ENCODE measurements around the gene TBC1D22A. TPM values are rescaled to one million over a fixed set of nuclear protein-coding genes. Genes with fewer than 3 reads are reported as not detected.

Gene TBC1D22A
- total RNA-seq, 1 donor from 2014 or later: 6.8 TPM

GRCh38 chr22:47050401-47051051 is 288.1 kb downstream of the TBC1D22A start:
- no peak overlapping the region for H3K9ac ChIP-seq (ENCODE audit: low read depth in 1 of 3, low read length in 3 of 3)
- no peak overlapping the region for H3K27ac ChIP-seq (ENCODE audit: low read depth, low read length)
- no peaks in the 10 kb centered on the region for H3K27me3 ChIP-seq (ENCODE audit: control insufficient read depth in 3 of 3, insufficient read depth in 3 of 3, low read length in 3 of 3)
- peaks cover 0 to 2% (median 2%) of the 10 kb centered on the region in 3 donors for H3K36me3 ChIP-seq (ENCODE audit: control insufficient read depth in 3 of 3, insufficient read depth in 3 of 3, low read length in 3 of 3)
- H3K4me1 ChIP-seq (ENCODE audit: control insufficient read depth in 3 of 3, insufficient read depth in 3 of 3, low read length in 3 of 3): no peaks in the 10 kb centered on the region
- no peaks in the 10 kb centered on the region for H3K9me3 ChIP-seq (ENCODE audit: control insufficient read depth in 3 of 3, low read length in 3 of 3)
- H3K4me3 ChIP-seq (ENCODE audit: low read length in 3 of 3): no peak overlapping the region

- H3K9me3 ChIP-seq (ENCODE audit: control insufficient read depth in 3 of 3, low read length in 3 of 3): no peaks in the 10 kb centered on the region
- no peaks in the 10 kb centered on the region for H3K27me3 ChIP-seq (ENCODE audit: control insufficient read depth in 3 of 3, insufficient read depth in 3 of 3, low read length in 3 of 3)
- peaks cover 0 to 2% (median 2%) of the 10 kb centered on the region in 3 donors for H3K36me3 ChIP-seq (ENCODE audit: control insufficient read depth in 3 of 3, insufficient read depth in 3 of 3, low read length in 3 of 3)
- no peak overlapping the region for H3K4me3 ChIP-seq (ENCODE audit: low read length in 3 of 3)
- H3K9ac ChIP-seq (ENCODE audit: low read depth in 1 of 3, low read length in 3 of 3): no peak overlapping the region
- no peaks in the 10 kb centered on the region for H3K4me1 ChIP-seq (ENCODE audit: control insufficient read depth in 3 of 3, insufficient read depth in 3 of 3, low read length in 3 of 3)
- H3K27ac ChIP-seq (ENCODE audit: low read depth, low read length): no peak overlapping the region
Measured at GRCh38 chr22:47051441-47052071, 289.1 kb downstream of the TBC1D22A start.

DNA sequence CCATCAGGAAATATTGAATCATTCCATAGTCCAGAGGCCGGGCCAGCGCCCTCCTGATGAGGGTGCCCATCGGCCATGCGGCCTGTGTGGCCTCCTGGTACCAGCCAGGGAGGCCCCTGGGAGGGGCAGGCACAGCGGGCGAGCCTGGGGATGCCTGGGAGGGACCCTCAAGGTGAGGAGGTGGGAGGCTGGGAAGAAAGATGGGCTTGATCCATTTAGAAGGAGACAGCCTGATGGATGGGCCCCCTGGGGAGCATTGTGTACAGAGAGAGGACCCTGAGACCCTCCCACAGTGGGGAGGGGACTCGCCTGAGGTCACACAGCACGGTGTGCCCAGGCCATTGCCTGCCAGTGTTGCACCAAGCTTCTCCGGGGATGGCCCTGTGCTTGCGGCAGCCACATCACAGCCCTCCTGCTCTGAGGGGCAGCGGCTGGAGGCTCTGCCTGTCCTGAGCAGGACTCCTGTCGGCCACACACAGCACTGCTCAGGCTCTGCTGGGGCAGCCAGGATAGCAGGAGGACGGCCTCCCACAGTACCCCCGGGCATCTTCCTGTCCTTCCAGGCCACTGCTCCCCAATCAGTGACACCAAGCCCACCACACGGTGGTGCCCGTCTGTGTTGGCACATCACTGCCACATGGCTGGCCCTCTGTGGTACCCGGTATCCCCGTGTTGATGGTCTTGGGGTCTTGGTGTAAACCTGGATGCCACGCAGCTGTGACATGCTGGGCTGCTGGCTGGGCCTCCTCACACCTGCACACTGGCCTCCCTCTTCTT is 290.0 kb downstream of the TBC1D22A start:
- Histone ChIP-seq H3K9me3 (ENCODE audit: control insufficient read depth in 3 of 3, low read length in 3 of 3) (no peaks in the 10 kb centered on the region), H3K4me1 (ENCODE audit: control insufficient read depth in 3 of 3, insufficient read depth in 3 of 3, low read length in 3 of 3) (no peaks in the 10 kb centered on the region), H3K36me3 (ENCODE audit: control insufficient read depth in 3 of 3, insufficient read depth in 3 of 3, low read length in 3 of 3) (peaks cover 0 to 3% (median 2%) of the 10 kb centered on the region in 3 donors), H3K27ac (ENCODE audit: low read depth, low read length) (no peak overlapping the region), H3K4me3 (ENCODE audit: low read length in 3 of 3) (no peak overlapping the region), H3K27me3 (ENCODE audit: control insufficient read depth in 3 of 3, insufficient read depth in 3 of 3, low read length in 3 of 3) (no peaks in the 10 kb centered on the region), H3K9ac (ENCODE audit: low read depth in 1 of 3, low read length in 3 of 3) (no peak overlapping the region)

- no peaks in the 10 kb centered on the region for H3K9me3 ChIP-seq (ENCODE audit: control insufficient read depth in 3 of 3, low read length in 3 of 3)
- H3K9ac ChIP-seq (ENCODE audit: low read depth in 1 of 3, low read length in 3 of 3): no peak overlapping the region
- H3K27me3 ChIP-seq (ENCODE audit: control insufficient read depth in 3 of 3, insufficient read depth in 3 of 3, low read length in 3 of 3): no peaks in the 10 kb centered on the region
Measured at GRCh38 chr22:47053013-47053725, 290.7 kb downstream of the TBC1D22A start.

DNA sequence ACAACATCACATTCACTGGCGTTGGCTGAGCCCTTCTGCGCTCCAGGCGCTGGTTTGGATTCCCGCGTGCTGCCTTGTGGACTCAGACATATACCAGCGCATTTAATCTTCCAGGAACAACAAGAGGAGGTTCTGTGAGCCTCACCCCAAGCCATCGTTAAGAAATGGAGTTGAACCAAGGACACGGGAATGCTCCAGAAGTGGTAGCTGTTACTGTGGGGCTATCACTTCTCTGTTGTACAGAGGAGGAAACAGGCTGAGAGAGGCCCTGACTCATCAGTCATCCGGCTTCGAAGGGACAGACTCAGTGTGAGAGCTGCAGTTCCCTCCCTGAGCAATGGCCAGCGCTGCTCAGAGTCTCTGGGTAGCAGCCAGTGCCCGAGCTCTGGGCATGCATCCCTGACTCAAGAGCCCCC is 291.3 kb downstream of the TBC1D22A start:
- Histone ChIP-seq H3K27me3 (ENCODE audit: control insufficient read depth in 3 of 3, insufficient read depth in 3 of 3, low read length in 3 of 3) (no peaks in the 10 kb centered on the region), H3K4me3 (ENCODE audit: low read length in 3 of 3) (no peak overlapping the region), H3K9me3 (ENCODE audit: control insufficient read depth in 3 of 3, low read length in 3 of 3) (no peaks in the 10 kb centered on the region), H3K4me1 (ENCODE audit: control insufficient read depth in 3 of 3, insufficient read depth in 3 of 3, low read length in 3 of 3) (no peaks in the 10 kb centered on the region), H3K9ac (ENCODE audit: low read depth in 1 of 3, low read length in 3 of 3) (no peak overlapping the region), H3K27ac (ENCODE audit: low read depth, low read length) (no peak overlapping the region), H3K36me3 (ENCODE audit: control insufficient read depth in 3 of 3, insufficient read depth in 3 of 3, low read length in 3 of 3) (peaks cover 0 to 3% (median 2%) of the 10 kb centered on the region in 3 donors)

More at GRCh38 chr22:47053013-47053725, 290.7 kb downstream of the TBC1D22A start:
- H3K4me3 ChIP-seq (ENCODE audit: low read length in 3 of 3): no peak overlapping the region
- H3K4me1 ChIP-seq (ENCODE audit: control insufficient read depth in 3 of 3, insufficient read depth in 3 of 3, low read length in 3 of 3): no peaks in the 10 kb centered on the region
- peaks cover 0 to 3% (median 2%) of the 10 kb centered on the region in 3 donors for H3K36me3 ChIP-seq (ENCODE audit: control insufficient read depth in 3 of 3, insufficient read depth in 3 of 3, low read length in 3 of 3)
- no peak overlapping the region for H3K27ac ChIP-seq (ENCODE audit: low read depth, low read length)

DNA sequence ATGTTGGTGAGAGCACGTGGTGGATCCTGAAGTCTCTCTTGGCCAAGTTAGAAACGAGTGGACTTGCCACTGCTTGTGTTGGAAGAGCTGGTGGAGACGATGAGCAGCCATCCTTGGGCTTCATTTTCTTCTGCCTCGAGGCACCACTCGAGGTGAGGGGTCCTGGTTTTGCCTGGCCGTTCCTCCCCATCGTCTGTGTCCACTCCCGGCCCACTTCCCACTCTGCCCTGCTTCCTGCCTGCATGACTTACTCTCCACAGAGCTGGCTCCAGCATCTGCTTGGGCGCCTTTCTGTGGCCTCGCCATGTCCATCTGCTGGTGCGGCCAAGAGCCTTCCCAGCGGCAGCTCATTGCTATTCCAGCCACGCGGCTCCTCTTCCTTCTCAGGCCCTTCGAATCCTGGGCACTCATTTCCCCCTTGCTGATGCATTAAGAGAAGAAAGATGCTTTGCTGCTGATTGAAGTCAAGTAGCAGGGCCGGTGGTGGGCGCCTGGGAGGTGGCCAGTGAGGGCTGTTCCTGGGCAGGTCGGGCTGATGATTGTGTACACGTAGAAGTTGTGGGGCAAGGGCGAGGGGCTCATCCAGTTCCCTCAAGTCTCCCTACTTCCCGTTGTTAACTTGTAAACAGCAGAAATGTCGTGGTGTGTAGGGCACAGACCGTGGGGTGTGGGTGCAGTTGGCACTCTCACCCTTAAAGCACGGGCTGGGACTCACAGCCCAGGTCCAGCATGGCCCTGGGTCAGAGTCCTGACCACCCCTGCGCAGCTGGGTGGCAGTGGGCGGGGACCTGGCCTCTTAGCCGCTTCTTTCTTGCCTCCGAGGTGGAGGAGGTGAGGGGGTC is 292.0 kb downstream of the TBC1D22A start:
- Histone ChIP-seq H3K27ac (ENCODE audit: low read depth, low read length) (no peak overlapping the region), H3K9ac (ENCODE audit: low read depth in 1 of 3, low read length in 3 of 3) (no peak overlapping the region), H3K4me3 (ENCODE audit: low read length in 3 of 3) (no peak overlapping the region), H3K36me3 (ENCODE audit: control insufficient read depth in 3 of 3, insufficient read depth in 3 of 3, low read length in 3 of 3) (peaks cover 0 to 3% (median 2%) of the 10 kb centered on the region in 3 donors), H3K4me1 (ENCODE audit: control insufficient read depth in 3 of 3, insufficient read depth in 3 of 3, low read length in 3 of 3) (no peaks in the 10 kb centered on the region), H3K27me3 (ENCODE audit: control insufficient read depth in 3 of 3, insufficient read depth in 3 of 3, low read length in 3 of 3) (no peaks in the 10 kb centered on the region), H3K9me3 (ENCODE audit: control insufficient read depth in 3 of 3, low read length in 3 of 3) (no peaks in the 10 kb centered on the region)

- Histone ChIP-seq H3K27ac (ENCODE audit: low read depth, low read length) (no peak overlapping the region), H3K9me3 (ENCODE audit: control insufficient read depth in 3 of 3, low read length in 3 of 3) (no peaks in the 10 kb centered on the region), H3K4me1 (ENCODE audit: control insufficient read depth in 3 of 3, insufficient read depth in 3 of 3, low read length in 3 of 3) (no peaks in the 10 kb centered on the region), H3K4me3 (ENCODE audit: low read length in 3 of 3) (no peak overlapping the region), H3K27me3 (ENCODE audit: control insufficient read depth in 3 of 3, insufficient read depth in 3 of 3, low read length in 3 of 3) (no peaks in the 10 kb centered on the region), H3K9ac (ENCODE audit: low read depth in 1 of 3, low read length in 3 of 3) (no peak overlapping the region), H3K36me3 (ENCODE audit: control insufficient read depth in 3 of 3, insufficient read depth in 3 of 3, low read length in 3 of 3) (peaks cover 0 to 3% (median 2%) of the 10 kb centered on the region in 3 donors)
Measured at GRCh38 chr22:47055073-47055355, 292.6 kb downstream of the TBC1D22A start.

DNA sequence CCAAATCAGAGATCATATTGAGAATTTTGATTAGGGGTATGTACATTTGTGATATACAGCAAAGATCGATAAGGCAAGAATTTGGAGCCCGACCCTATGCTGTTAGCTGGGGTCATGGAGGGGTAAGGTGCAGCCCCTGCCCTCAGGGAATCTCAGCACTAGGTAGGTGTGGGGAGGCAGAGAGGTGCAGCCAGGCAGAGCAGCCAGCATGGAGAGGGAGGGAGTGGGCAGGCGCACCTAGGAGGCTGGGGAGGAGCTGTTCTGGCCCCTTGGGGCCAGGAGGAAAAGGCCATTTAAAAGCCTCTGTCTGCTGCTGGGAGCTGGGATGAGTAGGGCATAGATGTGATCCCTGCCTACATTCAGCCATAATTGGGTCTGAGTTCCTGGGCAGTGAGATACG is 293.0 kb downstream of the TBC1D22A start:
- no peaks in the 10 kb centered on the region for H3K27me3 ChIP-seq (ENCODE audit: control insufficient read depth in 3 of 3, insufficient read depth in 3 of 3, low read length in 3 of 3)
- H3K9ac ChIP-seq (ENCODE audit: low read depth in 1 of 3, low read length in 3 of 3): no peak overlapping the region
- no peak overlapping the region for H3K4me3 ChIP-seq (ENCODE audit: low read length in 3 of 3)
- no peaks in the 10 kb centered on the region for H3K4me1 ChIP-seq (ENCODE audit: control insufficient read depth in 3 of 3, insufficient read depth in 3 of 3, low read length in 3 of 3)
- H3K9me3 ChIP-seq (ENCODE audit: control insufficient read depth in 3 of 3, low read length in 3 of 3): no peaks in the 10 kb centered on the region
- H3K36me3 ChIP-seq (ENCODE audit: control insufficient read depth in 3 of 3, insufficient read depth in 3 of 3, low read length in 3 of 3): peaks cover 0 to 3% (median 2%) of the 10 kb centered on the region in 3 donors
- H3K27ac ChIP-seq (ENCODE audit: low read depth, low read length): no peak overlapping the region

DNA sequence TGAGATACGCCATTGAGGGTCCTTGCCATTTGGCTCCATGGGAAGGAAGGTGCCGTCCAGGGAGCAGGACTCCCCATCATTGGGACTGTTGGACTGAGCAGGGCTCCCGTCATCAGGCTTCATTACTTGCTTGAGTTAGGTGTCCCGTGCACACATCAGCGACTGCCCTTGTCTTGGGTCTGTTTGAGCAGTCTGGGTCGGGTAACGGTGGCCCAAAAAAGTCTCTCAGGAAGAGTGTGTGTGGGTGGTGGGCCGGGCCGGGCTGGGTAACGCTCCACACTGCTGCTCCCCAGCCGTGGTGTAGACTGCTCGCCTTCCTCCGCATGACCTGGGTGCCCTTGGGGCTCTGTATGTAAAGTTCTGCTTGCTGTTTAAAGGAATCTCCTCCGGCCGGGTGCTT is 293.5 kb downstream of the TBC1D22A start:
- H3K9me3 ChIP-seq (ENCODE audit: control insufficient read depth in 3 of 3, low read length in 3 of 3): no peaks in the 10 kb centered on the region
- no peak overlapping the region for H3K4me3 ChIP-seq (ENCODE audit: low read length in 3 of 3)
- H3K36me3 ChIP-seq (ENCODE audit: control insufficient read depth in 3 of 3, insufficient read depth in 3 of 3, low read length in 3 of 3): peaks cover 0 to 3% (median 2%) of the 10 kb centered on the region in 3 donors
- no peaks in the 10 kb centered on the region for H3K4me1 ChIP-seq (ENCODE audit: control insufficient read depth in 3 of 3, insufficient read depth in 3 of 3, low read length in 3 of 3)
- H3K27me3 ChIP-seq (ENCODE audit: control insufficient read depth in 3 of 3, insufficient read depth in 3 of 3, low read length in 3 of 3): no peaks in the 10 kb centered on the region
- no peak overlapping the region for H3K9ac ChIP-seq (ENCODE audit: low read depth in 1 of 3, low read length in 3 of 3)
- no peak overlapping the region for H3K27ac ChIP-seq (ENCODE audit: low read depth, low read length)
